Measurements from ENCODE around the gene DSCAML1. TPM values are rescaled to one million over a fixed set of nuclear protein-coding genes. Genes with fewer than 3 reads are reported as not detected.

Gene DSCAML1
- total and polyA plus RNA-seq, 2 of the 8 experiments (the other 6 are each of a cell fraction or from before 2014, with no cell fraction given), result 0.19 to 0.24 TPM

GRCh38 chr11:117826832-117827231, 29.8 kb upstream of the DSCAML1 start:
- FAIRE-seq (no peak), DNase-seq (ENCODE audit: low read depth in 1 of 2, low spot score in 2 of 2) (no peak)
- no peak overlapping the region for H4K91ac ChIP-seq (replicated peaks; ENCODE audit: insufficient read length, low read length)
- TF ChIP-seq ATF3 (IDR thresholded peaks at IDR 0.05; ENCODE audit: insufficient read depth, low read depth, low read length) (no peak), TAF7 (optimal IDR thresholded peaks at IDR 0.05; ENCODE audit: borderline replicate concordance, low read depth, low read length) (no peak), SIN3A (conservative IDR thresholded peaks at IDR 0.05 in 1 of 2, IDR thresholded peaks at IDR 0.05 in 1 of 2; ENCODE audit: low read depth in 1 of 2, low read length in 2 of 2) (no peak), SIX5 (IDR thresholded peaks at IDR 0.05; ENCODE audit: low read depth, low read length) (no peak), TEAD4 (IDR thresholded peaks at IDR 0.05; ENCODE audit: low read depth, low read length) (no peak), GABPA (IDR thresholded peaks at IDR 0.05; ENCODE audit: borderline replicate concordance, insufficient read depth, low read length) (no peak)
- H2AFZ ChIP-seq (ENCODE audit: low read length), result no peak overlapping the region
- no peak overlapping the region for H2BK12ac ChIP-seq (ENCODE audit: low read depth, low read length)
- H2AK5ac ChIP-seq (ENCODE audit: low read depth, low read length), result no peak overlapping the region
- H4K20me1 ChIP-seq (replicated peaks in 1 of 2; ENCODE audit: control insufficient read depth in 1 of 2, insufficient read depth in 2 of 2, low read length in 2 of 2), result no peaks in the 10 kb centered on the region
- no peak overlapping the region for H3K27ac ChIP-seq (ENCODE audit: low read depth, low read length)
- WGBS, 2 experiments (ENCODE audit: extremely low coverage in 1 of 2, insufficient coverage in 1 of 2, insufficient read length in 1 of 2, insufficient replicate concordance in 2 of 2, low coverage in 1 of 2, low lambda C conversion rate in 2 of 2, missing lambda C conversion rate in 1 of 2), result 88% methylated on average over 3 of the region's 3 CpGs; no CpG with 5 or more reads in 1 of the 2 experiments
- H3K36me3 ChIP-seq (ENCODE audit: control insufficient read depth in 2 of 4, insufficient read depth in 4 of 4, low read length in 3 of 4), result no peaks in the 10 kb centered on the region
- H3K56ac ChIP-seq (replicated peaks; ENCODE audit: insufficient read length, low read depth, low read length), result no peak overlapping the region
- no peak overlapping the region for H4K8ac ChIP-seq (ENCODE audit: extremely low read depth, insufficient read depth, low read length)
- H3K79me2 ChIP-seq (ENCODE audit: control insufficient read depth in 1 of 2, insufficient read depth in 2 of 2, low read length in 2 of 2), result no peaks in the 10 kb centered on the region
- CTCF ChIA-PET (ENCODE audit: partially characterized antibody), result interaction anchor here (0.8 to 11.9 kb wide), 10 partner anchors 7 to 400 kb away, joined by 3 to 91 read pairs (median 4); no protein-coding TSS in a partner anchor
- H3K27me3 ChIP-seq (replicated peaks in 1 of 4; ENCODE audit: control insufficient read depth in 3 of 4, extremely low read depth in 1 of 4, insufficient read depth in 3 of 4, low read length in 3 of 4), result no peaks in the 10 kb centered on the region; a peak in 1 of 7 replicates
- H3K9ac ChIP-seq (replicated peaks in 1 of 4; ENCODE audit: extremely low read depth in 1 of 4, low read depth in 3 of 4, low read length in 3 of 4), result no peak overlapping the region
- H3K18ac ChIP-seq (ENCODE audit: extremely low read depth, low read length), result no peak overlapping the region
- H3K14ac ChIP-seq (ENCODE audit: insufficient read length), result no peak overlapping the region
- no peak overlapping the region for H3K4me3 ChIP-seq (ENCODE audit: extremely low read depth in 1 of 4, insufficient read depth in 2 of 4, low read depth in 3 of 4, low read length in 4 of 4)
- no peak overlapping the region for H3K4ac ChIP-seq (replicated peaks; ENCODE audit: insufficient read length, low read depth, low read length)
- H4K5ac ChIP-seq (ENCODE audit: insufficient read length, low read depth, low read length), result no peak overlapping the region
- no peaks in the 10 kb centered on the region for H3K23me2 ChIP-seq (ENCODE audit: low read depth, low read length)
- no peaks in the 10 kb centered on the region for H3K79me1 ChIP-seq (ENCODE audit: low read depth, low read length)
- no peak overlapping the region for H2BK15ac ChIP-seq (ENCODE audit: low read length)
- no peak overlapping the region for H3K4me2 ChIP-seq (ENCODE audit: insufficient read depth in 1 of 2, low read depth in 2 of 2, low read length in 2 of 2)
- H2BK5ac ChIP-seq (ENCODE audit: low read depth, low read length), result no peak overlapping the region
- POLR2A ChIA-PET (ENCODE audit: partially characterized antibody), result no interaction called here
- no peak overlapping the region for H2BK120ac ChIP-seq (replicated peaks; ENCODE audit: low read depth, low read length)
- no peaks in the 10 kb centered on the region for H3K9me3 ChIP-seq (ENCODE audit: insufficient read depth in 2 of 2, low read depth in 1 of 2, low read length in 1 of 2)
- no peak overlapping the region for H2BK20ac ChIP-seq (ENCODE audit: low read length)
- no peak overlapping the region for H3K23ac ChIP-seq (ENCODE audit: insufficient read length)
- peaks cover 0 to 26% (median 17%) of the 10 kb centered on the region in 4 experiments; a peak in 6 of 7 replicates for H3K4me1 ChIP-seq (replicated peaks in 1 of 4; ENCODE audit: control insufficient read depth in 3 of 4, insufficient read depth in 4 of 4, low read length in 3 of 4)

Measured in H1 (cell line).